Mucosa of descending colon (tissue), 3 donors: ENCODE measurements around the gene AP2M1. TPM values are rescaled to one million over a fixed set of nuclear protein-coding genes. Genes with fewer than 3 reads are reported as not detected.

Experiments used
- ATAC-seq: fragments of 200-7000 bp; cut with Tn5 transposase; one replicate; pipeline ENCODE4 v1.9.1; 2020; ENCODE audit warnings: mild to moderate bottlenecking, moderate library complexity
- DNase-seq, 3 donors: peaks; one replicate each; pipeline ENCODE4 v3.0.0-alpha.2; 2020
- H3K36me3 ChIP-seq: fragments of 200-600 bp; one replicate; pipeline ENCODE4 v1.8.0; 2021; ENCODE audit warnings: low read depth, mild to moderate bottlenecking
- H3K4me1 ChIP-seq: fragments of 200-600 bp; one replicate; pipeline ENCODE4 v1.8.0; 2021; ENCODE audit warnings: low read depth, mild to moderate bottlenecking
- H3K4me3 ChIP-seq: fragments of 200-600 bp; one replicate; pipeline ENCODE4 v1.8.0; 2021; ENCODE audit warnings: mild to moderate bottlenecking
- H3K9me3 ChIP-seq: fragments of 200-600 bp; one replicate; pipeline ENCODE4 v1.8.0; 2021; ENCODE audit warnings: mild to moderate bottlenecking
- intact Hi-C, 2 donors: fragments of 100-400 bp; cut with DNase I in 1 of 2; cut with micrococcal nuclease in 1 of 2; formaldehyde crosslinking; loops; one replicate each; pipeline versions ENCODE4 v1.11.0 to v1.11.1; 2022; cut with DNase I, micrococcal nuclease
- total RNA-seq, 3 donors: library from RNA; stranded (reverse); fragmentation: NEBNext Ultra II Directional in 2 of 3; extraction: Animal tissue kit (Norgen Biotek cat#: 25700) in 2 of 3; gene quantifications; one replicate each; pipeline versions ENCODE4 v1.2.1 to v1.2.4, GENCODE V29; 2021 to 2023
- TF ChIP-seq, protein P1 (sequence below): fragments of 200-600 bp; IDR thresholded peaks from one replicate; pipeline ENCODE4 v1.8.0; 2022; ENCODE audit warnings: antibody characterized with exemption, mild to moderate bottlenecking
- donor health status: DM: no; HTN: no; CAD: no; lungs with moderate emphysema.
- donor health status: DM: no; HTN: no; CAD: no.
- donor health status: DM: no; HTN: yes; CAD: no.

Gene AP2M1
- total RNA-seq, 3 donors from 2014 or later, result 215 to 297 (median 227) TPM

DNA sequence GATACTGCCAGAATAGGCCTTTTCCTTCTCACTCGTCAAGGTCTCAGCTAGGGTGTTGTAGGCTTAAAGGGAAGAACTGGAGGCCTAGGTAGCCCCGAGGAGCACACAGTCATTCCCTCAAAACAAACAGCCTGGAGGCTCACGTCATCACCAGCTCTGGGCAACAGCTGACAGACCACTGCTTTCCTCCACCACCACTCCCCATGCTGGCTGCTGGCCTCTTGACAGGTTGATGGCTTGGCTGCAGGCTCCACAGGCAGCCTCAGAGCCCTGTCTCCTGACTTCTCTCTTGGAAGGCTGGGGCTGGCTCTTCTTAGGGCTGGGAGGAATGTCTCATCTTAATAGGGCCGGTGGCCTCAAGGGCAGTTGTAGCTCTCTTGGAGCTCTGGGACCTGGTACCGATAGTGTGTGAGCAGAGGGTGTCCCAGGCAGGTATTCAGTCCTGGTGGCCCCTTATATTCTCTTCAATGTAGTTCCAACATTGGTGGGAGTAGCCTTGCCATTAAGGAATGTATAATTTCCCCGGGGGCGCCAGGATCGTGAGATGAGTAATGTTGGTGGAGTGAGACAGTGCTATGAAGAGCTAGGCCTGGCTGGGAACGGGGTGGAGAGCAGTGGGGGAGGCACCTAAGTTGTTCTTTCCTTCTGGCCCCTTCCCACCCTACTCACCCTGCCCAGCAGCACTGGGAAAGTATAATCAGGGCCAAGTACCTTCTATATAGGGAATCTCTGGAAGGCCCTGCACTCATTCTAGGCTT, 6.1 kb upstream of the AP2M1 start:
- Histone ChIP-seq H3K9me3 (no peaks in the 10 kb centered on the region), H3K4me3 (no peak overlapping the region), H3K36me3 (no peaks in the 10 kb centered on the region), H3K4me1 (no peaks in the 10 kb centered on the region)
- TF ChIP-seq, protein P1, sequence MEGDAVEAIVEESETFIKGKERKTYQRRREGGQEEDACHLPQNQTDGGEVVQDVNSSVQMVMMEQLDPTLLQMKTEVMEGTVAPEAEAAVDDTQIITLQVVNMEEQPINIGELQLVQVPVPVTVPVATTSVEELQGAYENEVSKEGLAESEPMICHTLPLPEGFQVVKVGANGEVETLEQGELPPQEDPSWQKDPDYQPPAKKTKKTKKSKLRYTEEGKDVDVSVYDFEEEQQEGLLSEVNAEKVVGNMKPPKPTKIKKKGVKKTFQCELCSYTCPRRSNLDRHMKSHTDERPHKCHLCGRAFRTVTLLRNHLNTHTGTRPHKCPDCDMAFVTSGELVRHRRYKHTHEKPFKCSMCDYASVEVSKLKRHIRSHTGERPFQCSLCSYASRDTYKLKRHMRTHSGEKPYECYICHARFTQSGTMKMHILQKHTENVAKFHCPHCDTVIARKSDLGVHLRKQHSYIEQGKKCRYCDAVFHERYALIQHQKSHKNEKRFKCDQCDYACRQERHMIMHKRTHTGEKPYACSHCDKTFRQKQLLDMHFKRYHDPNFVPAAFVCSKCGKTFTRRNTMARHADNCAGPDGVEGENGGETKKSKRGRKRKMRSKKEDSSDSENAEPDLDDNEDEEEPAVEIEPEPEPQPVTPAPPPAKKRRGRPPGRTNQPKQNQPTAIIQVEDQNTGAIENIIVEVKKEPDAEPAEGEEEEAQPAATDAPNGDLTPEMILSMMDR, result no peak
- intact Hi-C loops, result no loop called here
- ATAC-seq (no peak), DNase-seq (no peak)

DNA sequence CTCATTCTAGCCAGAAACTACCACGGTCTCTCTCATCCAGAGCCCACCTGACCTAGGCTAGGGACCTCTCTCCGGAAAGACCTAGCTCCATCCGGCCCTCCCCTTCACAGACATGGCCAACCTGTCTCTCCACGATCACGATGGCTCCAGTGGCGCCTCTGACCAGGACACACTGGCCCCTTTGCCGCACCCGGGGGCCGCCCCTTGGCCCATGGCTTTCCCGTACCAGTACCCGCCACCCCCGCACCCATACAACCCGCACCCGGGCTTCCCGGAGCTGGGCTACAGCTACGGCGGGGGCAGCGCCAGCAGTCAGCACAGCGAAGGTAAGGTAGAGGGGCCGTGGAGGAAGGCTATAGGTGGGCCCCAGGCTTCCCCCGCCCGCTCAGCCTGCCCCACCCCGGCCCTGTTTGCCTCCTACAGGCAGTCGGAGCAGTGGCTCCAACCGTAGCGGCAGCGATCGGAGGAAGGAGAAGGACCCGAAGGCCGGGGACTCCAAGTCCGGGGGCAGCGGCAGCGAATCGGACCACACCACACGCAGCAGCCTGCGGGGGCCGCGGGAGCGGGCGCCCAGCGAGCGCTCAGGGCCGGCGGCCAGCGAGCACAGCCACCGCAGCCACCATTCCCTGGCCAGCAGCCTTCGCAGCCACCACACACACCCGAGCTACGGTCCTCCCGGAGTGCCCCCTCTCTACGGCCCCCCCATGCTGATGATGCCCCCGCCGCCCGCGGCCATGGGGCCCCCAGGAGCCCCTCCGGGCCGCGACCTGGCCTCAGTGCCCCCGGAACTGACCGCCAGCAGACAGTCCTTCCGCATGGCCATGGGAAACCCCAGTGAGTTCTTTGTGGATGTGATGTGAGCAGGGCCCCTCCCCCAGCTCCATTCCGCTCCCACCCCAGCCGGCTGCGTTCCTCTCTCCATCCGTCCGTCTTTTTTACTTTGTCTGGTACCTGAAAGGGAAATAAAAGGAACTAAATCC, 4.5 kb upstream of the AP2M1 start:
- H3K36me3 ChIP-seq, result no peaks in the 10 kb centered on the region
- intact Hi-C loops, result no loop called here
- H3K4me1 ChIP-seq, result no peaks in the 10 kb centered on the region
- H3K9me3 ChIP-seq, result no peaks in the 10 kb centered on the region
- DNase-seq (no peak), ATAC-seq (no peak)
- no peak overlapping the region for H3K4me3 ChIP-seq
- TF ChIP-seq, protein P1, result no peak

DNA sequence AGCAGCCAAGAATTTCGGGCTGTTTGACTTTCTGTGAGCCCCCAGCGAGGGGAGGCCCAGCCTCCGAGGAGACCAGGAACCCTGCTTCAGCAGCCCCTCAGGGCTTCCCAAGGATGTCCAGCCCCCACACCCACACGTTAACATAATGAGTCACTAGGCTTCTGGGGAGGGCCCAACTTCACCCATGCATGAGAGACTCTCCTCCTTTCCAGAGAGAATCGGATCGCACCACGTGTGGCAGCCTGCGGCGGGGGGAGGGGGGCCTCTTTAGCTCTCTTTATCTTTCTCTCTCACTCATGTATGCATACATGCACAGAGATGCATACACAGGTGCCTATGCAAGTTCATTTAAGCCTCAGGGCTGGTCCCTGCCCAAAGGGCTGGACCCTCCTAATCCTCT, 3.1 kb upstream of the AP2M1 start:
- no peaks in the 10 kb centered on the region for H3K36me3 ChIP-seq
- H3K4me1 ChIP-seq, result peaks cover 8% of the 10 kb centered on the region
- TF ChIP-seq, protein P1, result no peak
- no peak overlapping the region for H3K4me3 ChIP-seq
- H3K9me3 ChIP-seq, result no peaks in the 10 kb centered on the region
- no peak for DNase-seq
- no peak for ATAC-seq
- intact Hi-C loops, result no loop called here

DNA sequence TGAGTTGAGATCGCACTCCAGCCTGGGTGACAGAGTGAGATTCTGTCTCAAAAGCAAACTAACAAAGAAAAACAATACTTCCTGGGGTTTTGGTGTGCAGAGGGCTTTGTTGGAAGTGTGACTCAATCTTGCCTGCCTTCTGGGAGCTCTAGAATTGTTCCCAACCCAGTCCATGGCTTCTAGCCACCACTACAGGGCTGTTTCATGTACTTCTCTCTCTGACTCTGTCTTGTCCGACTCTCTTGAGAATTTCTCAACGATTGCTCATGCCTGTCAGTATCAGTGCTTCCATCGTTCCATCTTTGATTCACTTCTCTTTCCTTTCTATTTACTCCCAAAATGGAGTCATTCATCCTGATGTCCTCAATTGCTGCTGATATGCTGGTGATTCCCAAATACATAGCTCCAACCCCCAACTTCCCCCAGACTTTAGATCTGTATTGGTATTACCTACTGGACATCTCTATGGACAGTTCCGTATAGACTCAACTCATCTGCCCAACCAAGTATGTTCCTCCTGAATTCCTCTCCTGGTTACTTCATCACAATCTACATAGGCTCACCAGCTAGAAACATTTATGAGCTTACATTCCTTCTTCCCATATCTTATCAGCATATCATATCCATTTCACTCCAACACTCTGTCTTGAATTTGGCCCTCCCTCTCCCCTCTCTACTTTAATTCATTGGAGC, 1.8 kb upstream of the AP2M1 start:
- TF ChIP-seq, protein P1, result no peak
- no peak overlapping the region for H3K4me3 ChIP-seq
- intact Hi-C loops, result no loop called here
- DNase-seq (no peak), ATAC-seq (no peak)
- no peaks in the 10 kb centered on the region for H3K9me3 ChIP-seq
- H3K36me3 ChIP-seq, result no peaks in the 10 kb centered on the region
- H3K4me1 ChIP-seq, result peaks cover 11% of the 10 kb centered on the region

DNA sequence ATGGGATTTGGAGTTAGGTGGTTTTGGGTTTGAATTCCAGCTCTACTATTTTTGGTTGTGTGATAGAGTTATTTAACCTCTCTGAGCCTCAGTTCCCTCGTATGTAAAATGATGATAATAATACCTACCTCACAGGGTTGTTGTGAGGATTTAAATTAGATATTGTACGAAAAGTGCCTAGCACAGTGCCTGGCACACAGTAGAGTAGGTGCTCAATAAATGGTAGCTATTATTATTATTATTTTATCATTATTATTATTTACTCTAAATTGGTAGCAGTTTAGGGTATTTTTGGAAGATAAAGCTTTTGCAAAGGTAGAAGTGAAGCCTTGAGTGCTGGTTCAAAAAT, 1.3 kb upstream of the AP2M1 start:
- ATAC-seq, result no peak
- DNase-seq, result no peak
- Histone ChIP-seq H3K36me3 (no peaks in the 10 kb centered on the region), H3K4me3 (no peak overlapping the region), H3K9me3 (no peaks in the 10 kb centered on the region), H3K4me1 (peaks cover 14% of the 10 kb centered on the region)
- TF ChIP-seq, protein P1, result no peak
- intact Hi-C loops, result no loop called here
